Calu3 (cell line): Measurements from ENCODE around the gene PHYHIPL. TPM values are rescaled to one million over a fixed set of nuclear protein-coding genes. Genes with fewer than 3 reads are reported as not detected.
A peak's percentile ranks its signal among the peaks of the same experiment; 100 is the strongest.
"Not testable (repeated sequence)": the region's sequence is repeated elsewhere in the genome, so short reads cannot be mapped to it uniquely, and the experiment has no call there.

Source experiments
- BruUV-seq: library from RNA; stranded (reverse); fragments of 400-500 nt; replicated peaks from 2 replicates; lab custom pipeline; 2021; lab: Mats Ljungman, UMichigan
- CTCF ChIA-PET: fragments of 300-600 bp; sonication (Branson Sonifier 250); formaldehyde crosslinking; loops from one replicate; lab custom pipeline; 2022; ENCODE audit warnings: antibody characterized with exemption; lab: Charles Lee
- DNase-seq: peaks from one replicate; pipeline ENCODE4 v3.0.0; 2022
- H3K27ac Mint-ChIP-seq: one replicate; pipeline ENCODE4 v1.8.0; 2022; ENCODE audit warnings: mixed read lengths; ENCODE audit not compliant: unreplicated experiment
- H3K27me3 Mint-ChIP-seq: one replicate; pipeline ENCODE4 v1.8.0; 2022; ENCODE audit warnings: mixed read lengths; ENCODE audit not compliant: unreplicated experiment
- H3K36me3 Mint-ChIP-seq: one replicate; pipeline ENCODE4 v1.8.0; 2022; ENCODE audit warnings: mild to moderate bottlenecking, moderate library complexity, mixed read lengths; ENCODE audit not compliant: insufficient read depth, unreplicated experiment
- H3K4me1 Mint-ChIP-seq: one replicate; pipeline ENCODE4 v1.8.0; 2022; ENCODE audit warnings: mild to moderate bottlenecking, low read depth, mixed read lengths; ENCODE audit not compliant: unreplicated experiment
- H3K4me3 Mint-ChIP-seq: one replicate; pipeline ENCODE4 v1.8.0; 2022; ENCODE audit warnings: mild to moderate bottlenecking, low read depth, moderate library complexity, mixed read lengths; ENCODE audit not compliant: unreplicated experiment
- H3K9me3 Mint-ChIP-seq: one replicate; pipeline ENCODE4 v1.8.0; 2022; ENCODE audit warnings: low read depth, mixed read lengths; ENCODE audit not compliant: unreplicated experiment
- intact Hi-C: fragments of 100-400 bp; cut with micrococcal nuclease; formaldehyde crosslinking; loops from one replicate; pipeline ENCODE4 v1.10.0; 2022; ENCODE audit not compliant: unreplicated experiment
- total RNA-seq: library from RNA; stranded (reverse); gene quantifications from 2 replicates; pipeline ENCODE4 v1.2.3, GENCODE V29; 2022
- TF ChIP-seq, protein P1 (sequence below): fragments of 200-600 bp; IDR thresholded peaks from one replicate; pipeline ENCODE4 v1.8.0; 2022; ENCODE audit warnings: antibody characterized with exemption; ENCODE audit not compliant: unreplicated experiment

Gene PHYHIPL
- total RNA-seq, 1 experiment from 2014 or later = not detected

GRCh38 chr10:59236064-59236697, 59.7 kb downstream of the PHYHIPL start:
- intact Hi-C loops = loop anchor here (5.0 to 10.0 kb wide), 2 partner anchors 571 to 799 kb away; no protein-coding TSS in a partner anchor
- H3K27ac Mint-ChIP-seq = no peak overlapping the region
- H3K4me3 Mint-ChIP-seq = no peak overlapping the region
- H3K27me3 Mint-ChIP-seq = peaks cover 5% of the 10 kb centered on the region
- TF ChIP-seq, protein P1, sequence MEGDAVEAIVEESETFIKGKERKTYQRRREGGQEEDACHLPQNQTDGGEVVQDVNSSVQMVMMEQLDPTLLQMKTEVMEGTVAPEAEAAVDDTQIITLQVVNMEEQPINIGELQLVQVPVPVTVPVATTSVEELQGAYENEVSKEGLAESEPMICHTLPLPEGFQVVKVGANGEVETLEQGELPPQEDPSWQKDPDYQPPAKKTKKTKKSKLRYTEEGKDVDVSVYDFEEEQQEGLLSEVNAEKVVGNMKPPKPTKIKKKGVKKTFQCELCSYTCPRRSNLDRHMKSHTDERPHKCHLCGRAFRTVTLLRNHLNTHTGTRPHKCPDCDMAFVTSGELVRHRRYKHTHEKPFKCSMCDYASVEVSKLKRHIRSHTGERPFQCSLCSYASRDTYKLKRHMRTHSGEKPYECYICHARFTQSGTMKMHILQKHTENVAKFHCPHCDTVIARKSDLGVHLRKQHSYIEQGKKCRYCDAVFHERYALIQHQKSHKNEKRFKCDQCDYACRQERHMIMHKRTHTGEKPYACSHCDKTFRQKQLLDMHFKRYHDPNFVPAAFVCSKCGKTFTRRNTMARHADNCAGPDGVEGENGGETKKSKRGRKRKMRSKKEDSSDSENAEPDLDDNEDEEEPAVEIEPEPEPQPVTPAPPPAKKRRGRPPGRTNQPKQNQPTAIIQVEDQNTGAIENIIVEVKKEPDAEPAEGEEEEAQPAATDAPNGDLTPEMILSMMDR = no peak
- no peak for DNase-seq
- CTCF ChIA-PET = interaction anchor here (0.7 to 1.1 kb wide), 2 partner anchors 26 to 344 kb away, joined by 3 to 4 read pairs; no protein-coding TSS in a partner anchor
- H3K4me1 Mint-ChIP-seq = no peaks in the 10 kb centered on the region
- BruUV-seq = no TSS peak
- no peaks in the 10 kb centered on the region for H3K9me3 Mint-ChIP-seq
- no peaks in the 10 kb centered on the region for H3K36me3 Mint-ChIP-seq

GRCh38 chr10:59237775-59238174, 61.3 kb downstream of the PHYHIPL start:
- no peak overlapping the region for H3K4me3 Mint-ChIP-seq
- H3K27me3 Mint-ChIP-seq = peaks cover 21% of the 10 kb centered on the region
- H3K36me3 Mint-ChIP-seq = no peaks in the 10 kb centered on the region
- no peak overlapping the region for H3K27ac Mint-ChIP-seq
- TF ChIP-seq, protein P1 = no peak
- no peaks in the 10 kb centered on the region for H3K9me3 Mint-ChIP-seq
- no peak for DNase-seq
- CTCF ChIA-PET = no interaction called here
- no TSS peak for BruUV-seq
- H3K4me1 Mint-ChIP-seq = no peaks in the 10 kb centered on the region
- intact Hi-C loops = loop anchor here (5.0 to 10.0 kb wide), 2 partner anchors 570 to 797 kb away; no protein-coding TSS in a partner anchor

GRCh38 chr10:59239108-59239507, 62.7 kb downstream of the PHYHIPL start:
- intact Hi-C loops = loop anchor here (5.0 to 10.0 kb wide), 2 partner anchors 568 to 796 kb away; no protein-coding TSS in a partner anchor
- BruUV-seq, H3K27ac Mint-ChIP-seq, H3K9me3 Mint-ChIP-seq, H3K36me3 Mint-ChIP-seq, DNase-seq, H3K4me3 Mint-ChIP-seq, H3K4me1 Mint-ChIP-seq: not testable (repeated sequence)
- peaks cover 34% of the 10 kb centered on the region for H3K27me3 Mint-ChIP-seq
- CTCF ChIA-PET = interaction anchor here (1.1 kb wide), 1 partner anchor 341 kb away, joined by 3 read pairs; no protein-coding TSS in a partner anchor

DNA sequence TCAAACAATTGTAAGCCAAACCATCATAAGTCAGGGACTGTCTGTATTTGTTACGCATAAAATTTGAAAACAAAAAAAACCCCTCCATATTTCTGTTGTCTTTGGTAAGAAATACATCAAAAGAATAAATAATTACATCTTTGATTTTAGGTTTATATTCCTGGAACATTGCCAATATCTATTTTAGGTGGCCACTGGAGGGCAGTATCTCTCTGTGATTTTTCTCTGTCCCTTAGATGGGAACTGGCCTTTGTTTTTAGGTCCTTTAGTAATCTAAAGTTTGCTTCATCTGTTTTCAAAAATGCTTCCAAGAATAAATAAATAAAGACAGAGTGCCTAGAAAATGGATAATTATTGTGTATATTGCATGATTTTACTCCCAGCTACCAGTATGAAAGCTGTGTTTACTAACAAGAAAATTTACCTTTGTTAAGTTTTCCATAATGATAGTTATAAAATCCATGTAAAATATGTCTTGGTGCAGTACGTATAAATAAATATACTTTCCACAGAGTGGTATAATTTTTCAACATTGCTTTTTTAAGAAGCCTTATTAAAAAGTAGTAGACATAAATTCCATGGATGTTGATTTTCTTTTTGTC, 64.2 kb downstream of the PHYHIPL start:
- DNase-seq = peak; percentile 49
- intact Hi-C loops = loop anchor here (1.0 kb wide), 3 partner anchors 225 to 382 kb away; no protein-coding TSS in a partner anchor
- CTCF ChIA-PET = interaction anchor here (0.7 kb wide), 1 partner anchor 447 kb away, joined by 3 read pairs; no protein-coding TSS in a partner anchor
- TF ChIP-seq, protein P1 = peak; percentile 60
- H3K9me3 Mint-ChIP-seq = no peaks in the 10 kb centered on the region
- H3K4me1 Mint-ChIP-seq = no peaks in the 10 kb centered on the region
- no peak overlapping the region for H3K27ac Mint-ChIP-seq
- H3K36me3 Mint-ChIP-seq = no peaks in the 10 kb centered on the region
- no peak overlapping the region for H3K4me3 Mint-ChIP-seq
- H3K27me3 Mint-ChIP-seq = peaks cover 47% of the 10 kb centered on the region
- BruUV-seq = no TSS peak
